HuH-7.5 (cell line): ENCODE data around the gene MLNR.

Source experiments
- DNase-seq: peaks from one replicate; pipeline ENCODE4 v3.0.0; 2011; ENCODE audit warnings: low spot score

MLNR gene, protein sequence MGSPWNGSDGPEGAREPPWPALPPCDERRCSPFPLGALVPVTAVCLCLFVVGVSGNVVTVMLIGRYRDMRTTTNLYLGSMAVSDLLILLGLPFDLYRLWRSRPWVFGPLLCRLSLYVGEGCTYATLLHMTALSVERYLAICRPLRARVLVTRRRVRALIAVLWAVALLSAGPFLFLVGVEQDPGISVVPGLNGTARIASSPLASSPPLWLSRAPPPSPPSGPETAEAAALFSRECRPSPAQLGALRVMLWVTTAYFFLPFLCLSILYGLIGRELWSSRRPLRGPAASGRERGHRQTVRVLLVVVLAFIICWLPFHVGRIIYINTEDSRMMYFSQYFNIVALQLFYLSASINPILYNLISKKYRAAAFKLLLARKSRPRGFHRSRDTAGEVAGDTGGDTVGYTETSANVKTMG

GRCh38 chr13:49220036-49220855 lies at the start of gene MLNR:
Gene MLNR (plus strand): TSS chr13:49220338. CDS start chr13:49220338, 0 bp downstream.
- no peak for DNase-seq

GRCh38 chr13:49171359-49171758 lies 48.8 kb upstream of the MLNR start:
- no peak for DNase-seq

DNA sequence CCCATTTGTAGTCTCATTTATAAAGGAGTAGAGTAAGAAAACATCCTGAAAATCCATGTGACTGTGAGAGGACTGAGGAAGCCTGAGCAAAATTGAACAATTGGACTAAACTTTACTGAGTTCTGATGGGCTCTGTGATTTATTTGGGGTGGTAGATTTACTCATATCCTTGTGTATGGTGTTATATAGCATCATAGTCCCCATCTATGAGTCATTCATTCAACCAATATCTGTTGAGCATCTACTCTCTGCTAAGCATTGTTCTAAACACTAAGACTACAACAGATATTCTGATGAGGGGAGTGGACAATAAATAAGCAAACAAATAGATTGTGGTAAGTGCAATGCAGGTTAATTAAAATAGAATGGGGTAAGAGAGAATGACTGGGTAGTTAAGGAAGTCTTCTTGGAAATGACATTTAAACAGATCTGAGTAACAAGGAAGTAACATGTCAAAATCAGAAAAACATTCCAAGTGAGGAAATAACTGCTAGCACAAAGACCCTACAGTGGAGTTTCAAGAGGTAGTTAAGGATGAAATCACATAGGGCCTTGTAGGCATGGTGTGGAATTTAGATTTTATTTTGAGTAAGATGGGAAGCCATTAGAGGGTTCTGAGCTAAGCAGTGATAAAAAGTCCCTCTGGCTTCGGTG lies 36.3 kb upstream of the MLNR start:
- no peak for DNase-seq

- DNase-seq, result no peak
Observed at GRCh38 chr13:49184621-49185020, 35.5 kb upstream of the MLNR start.

DNA sequence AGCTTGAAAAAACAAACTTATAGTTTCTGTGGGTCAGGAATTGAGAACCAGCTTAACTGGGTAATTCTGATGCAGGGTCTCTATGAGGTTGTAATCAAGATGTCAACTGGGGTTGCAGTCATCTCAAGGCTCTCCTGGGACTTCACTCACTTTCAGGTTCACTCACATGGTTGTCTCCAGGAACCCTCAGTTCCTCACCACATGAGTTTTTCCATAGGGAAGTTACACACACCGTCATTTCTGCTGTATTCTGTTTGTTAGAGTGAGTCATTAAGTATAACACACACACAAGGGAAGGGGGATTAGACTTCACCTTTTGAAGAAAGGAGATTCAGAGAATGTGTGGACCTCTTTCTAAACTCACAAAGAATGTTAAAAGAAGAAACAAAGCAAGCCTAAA lies 34.9 kb upstream of the MLNR start:
- no peak for DNase-seq

GRCh38 chr13:49190901-49191300 lies 29.2 kb upstream of the MLNR start:
- DNase-seq, result no peak

GRCh38 chr13:49206641-49207040 lies 13.5 kb upstream of the MLNR start:
- DNase-seq, result no peak

- DNase-seq, result no peak
Observed at GRCh38 chr13:49208619-49209018, 11.5 kb upstream of the MLNR start.

GRCh38 chr13:49210114-49210513 lies 10.0 kb upstream of the MLNR start:
- no peak for DNase-seq

GRCh38 chr13:49210669-49211068 lies 9.5 kb upstream of the MLNR start:
- DNase-seq, result no peak

DNA sequence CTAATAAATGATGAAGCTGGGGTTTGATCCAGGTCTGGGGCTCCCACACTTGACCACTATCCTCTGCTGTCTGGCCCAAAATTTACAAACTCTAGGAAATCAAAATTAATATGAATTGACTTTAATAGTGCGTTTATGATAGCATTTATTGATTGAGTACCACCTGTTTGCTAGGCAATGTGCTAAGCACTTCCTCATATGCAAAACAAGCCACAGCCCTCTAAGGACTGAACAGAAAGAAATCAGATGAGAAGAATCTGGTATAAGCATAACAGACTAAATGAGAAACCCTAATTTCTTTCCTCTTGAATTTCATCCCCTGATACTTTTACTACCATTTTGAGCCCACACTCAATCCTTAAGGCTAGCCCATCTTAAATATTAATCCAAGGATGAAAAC lies 6.6 kb upstream of the MLNR start:
- no peak for DNase-seq

DNA sequence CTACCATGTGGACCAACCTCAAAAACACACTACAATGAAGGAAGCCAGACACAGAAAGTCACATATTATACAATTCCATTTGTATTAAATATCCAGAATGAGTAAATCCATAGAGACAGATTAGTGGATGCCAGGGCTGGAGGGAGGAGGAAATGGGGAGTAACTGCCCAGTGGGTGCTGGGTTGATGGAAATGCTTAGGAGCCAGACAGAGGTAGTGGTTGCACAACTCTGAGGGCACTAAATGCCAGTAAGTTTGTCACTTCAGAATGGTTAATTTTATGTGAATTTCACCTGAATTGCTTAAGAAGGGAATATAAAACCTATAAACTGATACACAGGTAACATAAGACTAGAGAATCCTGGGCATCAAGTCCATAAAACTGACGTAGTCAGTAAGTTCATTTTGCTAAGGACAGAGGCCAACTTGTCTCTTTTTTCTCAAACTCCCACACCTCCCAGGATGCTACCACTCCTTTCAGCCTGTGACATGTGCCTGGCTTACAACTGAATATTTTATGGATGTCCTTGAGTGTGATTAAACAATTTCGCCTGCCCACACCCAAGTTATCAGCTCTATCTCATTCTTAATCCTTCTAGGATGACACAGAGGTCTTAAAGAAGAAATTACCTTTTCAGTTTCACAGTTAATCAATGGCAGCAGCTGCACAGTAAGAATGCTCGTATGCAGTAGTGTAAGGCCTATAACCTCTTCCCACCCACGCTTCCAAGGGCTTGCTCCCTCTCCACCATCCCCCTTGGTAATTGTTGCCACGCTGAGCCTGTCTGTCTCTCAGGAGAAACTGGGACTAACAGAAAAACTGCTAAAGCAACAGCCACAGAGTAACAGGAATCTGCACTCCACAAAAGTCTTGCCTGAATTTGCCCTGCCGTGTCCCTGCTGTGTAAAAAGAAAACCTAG lies 5.9 kb upstream of the MLNR start:
- no peak for DNase-seq

DNA sequence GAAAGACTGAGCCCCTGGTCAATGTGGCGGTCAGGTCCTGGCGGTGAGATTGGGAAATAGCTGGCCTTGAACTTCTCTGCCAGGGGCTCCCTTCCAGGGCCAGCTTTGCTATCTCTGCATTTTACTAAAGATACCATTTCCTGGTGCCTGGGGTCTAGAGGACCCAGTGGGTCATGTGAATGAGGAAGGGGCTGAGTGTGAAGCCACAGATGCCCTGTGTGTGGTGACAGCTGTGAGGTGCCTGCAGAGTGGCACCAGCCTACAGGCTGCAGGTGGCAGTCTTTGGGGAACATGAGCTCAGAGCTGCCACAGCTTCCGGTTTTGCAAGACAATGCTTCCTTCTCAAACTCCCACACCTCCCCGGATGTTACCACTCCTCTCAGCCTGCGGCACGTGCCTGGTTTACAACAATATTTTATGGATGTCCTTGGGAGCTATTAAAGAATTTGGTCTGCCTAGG lies 5.2 kb upstream of the MLNR start:
- DNase-seq, result no peak

- DNase-seq, result no peak
Observed at GRCh38 chr13:49216334-49216733, 3.8 kb upstream of the MLNR start.

DNA sequence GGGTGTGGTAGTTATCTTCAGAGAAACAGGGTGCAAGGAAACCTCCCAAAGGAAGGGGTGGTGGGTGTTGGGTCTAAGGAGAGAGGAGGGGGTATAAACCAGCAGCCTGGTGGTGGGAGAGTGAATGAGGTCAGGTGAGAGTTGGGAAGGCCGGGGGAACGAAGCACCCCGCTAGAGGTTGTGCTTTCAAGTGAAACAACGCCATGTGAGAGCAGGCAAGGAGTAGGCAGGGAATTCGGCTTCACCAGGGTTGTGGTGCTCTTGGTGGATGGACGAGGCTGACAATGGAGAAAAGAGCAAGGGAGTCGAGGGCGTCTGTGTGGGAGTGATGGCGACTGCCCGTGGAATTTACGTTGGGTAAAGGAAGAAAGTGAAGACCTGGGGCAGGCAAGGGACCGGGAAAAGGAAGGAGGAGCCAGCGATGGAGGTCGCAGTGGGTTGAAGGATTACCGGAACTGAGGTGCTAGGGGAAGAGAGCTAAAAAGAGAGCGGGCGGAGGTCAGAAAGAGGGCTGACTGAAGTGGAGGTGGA lies 2.1 kb upstream of the MLNR start:
- DNase-seq, result no peak

GRCh38 chr13:49218493-49219051 lies 1.6 kb upstream of the MLNR start:
- DNase-seq, result no peak

- DNase-seq, result no peak
Observed at GRCh38 chr13:49219647-49220035, 497 bp upstream of the MLNR start.

DNA sequence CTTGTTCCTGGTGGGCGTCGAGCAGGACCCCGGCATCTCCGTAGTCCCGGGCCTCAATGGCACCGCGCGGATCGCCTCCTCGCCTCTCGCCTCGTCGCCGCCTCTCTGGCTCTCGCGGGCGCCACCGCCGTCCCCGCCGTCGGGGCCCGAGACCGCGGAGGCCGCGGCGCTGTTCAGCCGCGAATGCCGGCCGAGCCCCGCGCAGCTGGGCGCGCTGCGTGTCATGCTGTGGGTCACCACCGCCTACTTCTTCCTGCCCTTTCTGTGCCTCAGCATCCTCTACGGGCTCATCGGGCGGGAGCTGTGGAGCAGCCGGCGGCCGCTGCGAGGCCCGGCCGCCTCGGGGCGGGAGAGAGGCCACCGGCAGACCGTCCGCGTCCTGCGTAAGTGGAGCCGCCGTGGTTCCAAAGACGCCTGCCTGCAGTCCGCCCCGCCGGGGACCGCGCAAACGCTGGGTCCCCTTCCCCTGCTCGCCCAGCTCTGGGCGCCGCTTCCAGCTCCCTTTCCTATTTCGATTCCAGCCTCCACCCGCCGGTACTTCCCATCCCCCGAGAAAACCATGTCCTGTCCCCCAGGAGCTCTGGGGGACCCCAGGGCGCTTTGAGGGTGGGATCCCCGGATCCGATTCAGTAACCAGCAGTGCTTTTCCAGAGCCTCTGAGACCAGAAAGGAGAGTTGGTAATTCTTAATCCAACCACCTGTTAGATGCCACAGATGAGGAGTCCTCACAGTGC lies 885 bp downstream of the MLNR start:
- DNase-seq, result no peak

DNA sequence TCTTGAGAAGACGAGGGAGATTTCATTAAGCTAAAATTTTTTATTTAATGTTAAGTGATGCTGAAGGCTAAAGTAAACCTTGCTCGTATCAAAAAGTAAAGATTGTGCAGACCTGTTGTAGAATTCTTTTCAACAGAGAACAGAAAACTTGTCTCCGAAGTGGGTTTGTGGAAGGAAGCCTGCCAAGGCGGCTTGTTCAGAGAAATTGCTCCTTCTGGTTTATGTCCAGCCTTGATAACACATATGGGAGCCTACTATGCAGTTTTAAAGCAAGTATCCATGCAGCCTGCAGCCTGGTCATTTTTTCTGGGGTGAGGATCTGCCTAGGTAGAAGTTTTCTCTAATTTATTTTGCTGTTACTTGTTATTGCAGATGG lies 1.4 kb downstream of the MLNR start:
- DNase-seq, result no peak
